GM15510 (cell line): ENCODE measurements around the gene SHOC2.

Experiments used
- POLR2A ChIP-seq: IDR thresholded peaks from 3 replicates; pipeline ENCODE4 v1.6.1; 2011; ENCODE audit warnings: borderline replicate concordance; ENCODE audit not compliant: insufficient read length; ENCODE audit errors: extremely low read depth

SHOC2 gene

GRCh38 chr10:110978204-110978603, 58.8 kb downstream of the SHOC2 start:
- no peak for TF ChIP-seq POLR2A

DNA sequence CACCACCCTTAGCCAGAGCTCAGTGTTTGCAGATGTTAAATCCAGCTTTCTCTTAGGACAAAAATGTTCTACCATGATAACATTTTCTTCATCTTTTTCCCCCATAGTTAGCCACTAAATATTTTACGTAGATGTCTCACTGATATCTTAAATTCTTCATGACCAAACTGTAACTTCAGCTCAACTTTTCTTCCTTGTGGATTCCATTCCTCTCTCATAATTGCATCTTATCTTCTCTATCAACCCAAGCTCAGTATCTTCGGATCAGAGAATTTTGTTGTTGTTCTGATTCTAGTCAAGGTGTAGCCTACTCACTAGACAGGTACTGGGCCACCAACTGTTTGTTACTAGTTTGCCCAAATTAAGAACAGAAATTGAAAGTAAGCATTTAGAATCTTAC, 60.2 kb downstream of the SHOC2 start:
- no peak for TF ChIP-seq POLR2A

GRCh38 chr10:110980807-110981206, 61.4 kb downstream of the SHOC2 start:
- no peak for TF ChIP-seq POLR2A

- TF ChIP-seq POLR2A, result no peak
Observed at GRCh38 chr10:110983466-110983865, 64.1 kb downstream of the SHOC2 start.

GRCh38 chr10:110985497-110986275, 66.3 kb downstream of the SHOC2 start:
- TF ChIP-seq POLR2A, result no peak

- TF ChIP-seq POLR2A, result no peak
Observed at GRCh38 chr10:110989016-110989415, 69.6 kb downstream of the SHOC2 start.

GRCh38 chr10:110992006-110992800, 72.8 kb downstream of the SHOC2 start:
- no peak for TF ChIP-seq POLR2A

DNA sequence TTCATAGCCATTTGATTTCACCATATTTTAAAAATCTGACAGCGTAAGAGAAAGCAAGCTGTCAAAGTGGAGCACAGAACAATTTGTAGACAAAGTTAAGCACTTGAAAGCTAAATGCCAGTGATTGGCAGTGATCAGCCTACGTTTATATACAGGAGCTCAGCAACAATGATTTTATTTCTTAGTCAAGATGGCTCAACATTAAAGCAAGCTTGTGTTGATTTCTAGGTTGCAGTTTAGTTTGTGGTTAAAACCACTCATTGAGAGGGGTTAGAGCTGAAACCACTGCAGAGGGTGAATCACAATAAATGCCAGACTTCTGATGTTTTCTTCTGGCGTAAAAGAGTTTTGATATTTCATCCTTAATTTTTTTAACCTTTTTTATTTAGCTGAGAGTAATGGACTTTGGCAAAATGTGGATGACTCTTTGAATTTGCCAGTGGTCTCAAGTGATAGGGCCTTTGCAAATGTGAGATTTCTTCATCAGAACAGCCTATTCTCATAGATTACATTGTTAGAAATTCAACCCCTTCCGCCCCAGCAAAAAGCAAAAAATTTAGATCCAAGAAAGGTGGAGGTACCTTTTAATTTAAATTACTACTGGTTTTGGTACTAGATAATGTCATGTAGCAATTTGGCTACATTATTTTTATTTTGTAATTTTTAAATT, 73.8 kb downstream of the SHOC2 start:
- TF ChIP-seq POLR2A, result no peak

DNA sequence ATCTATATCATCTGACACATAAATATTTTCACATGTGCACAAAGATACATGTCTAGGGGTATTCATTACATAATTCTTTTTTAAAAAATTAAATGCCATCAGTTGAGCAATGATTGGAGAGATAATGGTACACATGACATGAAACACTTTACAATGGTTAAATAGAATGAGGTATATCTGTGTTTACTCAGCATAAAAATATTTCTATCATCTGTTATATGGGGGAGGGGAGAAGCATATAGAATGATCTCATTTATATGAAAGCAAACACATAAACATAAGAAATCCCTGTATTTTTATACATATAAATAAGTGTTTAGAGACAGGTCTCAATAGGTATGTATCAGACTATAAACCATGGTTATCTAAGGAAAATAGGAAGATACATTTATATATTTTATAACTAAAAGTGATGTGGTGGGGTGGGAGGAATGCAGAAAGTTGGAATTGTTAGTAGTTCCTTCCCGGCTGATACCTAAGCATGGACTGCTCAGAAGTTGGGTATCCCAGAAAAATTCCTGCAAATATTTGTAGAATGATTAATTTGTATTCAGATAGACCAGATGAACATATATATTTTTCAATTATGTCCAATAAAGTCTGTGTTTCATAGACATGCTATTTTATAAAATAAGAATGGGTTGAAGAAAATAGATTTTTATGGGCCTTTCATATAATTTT, 75.1 kb downstream of the SHOC2 start:
- TF ChIP-seq POLR2A, result no peak

DNA sequence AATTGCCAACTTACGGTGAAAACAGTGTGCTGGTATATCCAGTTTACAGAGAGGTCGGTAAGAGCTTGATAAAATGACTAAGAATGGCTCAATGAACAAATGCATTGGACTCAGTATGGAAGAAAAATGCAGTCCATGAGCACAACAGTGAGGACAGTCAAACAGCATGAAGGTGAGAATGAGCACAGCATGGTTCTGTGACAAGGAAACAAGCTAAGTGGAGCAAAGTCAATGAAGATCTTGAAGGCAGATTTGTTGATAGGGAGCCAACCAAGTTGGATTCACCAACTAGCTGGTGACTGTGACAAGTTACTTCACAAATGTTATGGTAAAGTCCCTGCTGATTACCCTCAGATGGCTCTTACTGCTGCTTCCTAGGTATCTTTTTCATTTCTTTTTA, 75.9 kb downstream of the SHOC2 start:
- TF ChIP-seq POLR2A, result no peak

DNA sequence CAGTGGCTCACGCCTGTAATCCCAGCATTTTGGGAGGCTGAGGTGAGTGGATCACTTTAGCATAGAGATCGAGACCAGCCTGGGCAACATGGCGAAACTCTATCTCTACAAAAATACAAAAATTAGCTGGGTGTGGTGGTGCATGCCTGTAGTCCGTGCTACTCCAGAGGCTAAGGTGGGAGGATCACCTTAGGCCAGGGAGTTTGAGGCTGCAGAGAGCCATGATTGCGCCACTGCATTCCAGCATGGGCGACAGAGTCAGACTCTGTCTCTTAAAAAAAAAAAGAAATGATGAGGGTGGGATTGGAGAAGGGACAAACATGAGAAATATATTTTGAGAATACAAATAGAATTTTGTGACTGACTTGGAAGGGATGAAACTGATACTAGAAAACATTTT, 76.9 kb downstream of the SHOC2 start:
- TF ChIP-seq POLR2A, result no peak

- TF ChIP-seq POLR2A, result no peak
Observed at GRCh38 chr10:111004016-111004415, 84.6 kb downstream of the SHOC2 start.

DNA sequence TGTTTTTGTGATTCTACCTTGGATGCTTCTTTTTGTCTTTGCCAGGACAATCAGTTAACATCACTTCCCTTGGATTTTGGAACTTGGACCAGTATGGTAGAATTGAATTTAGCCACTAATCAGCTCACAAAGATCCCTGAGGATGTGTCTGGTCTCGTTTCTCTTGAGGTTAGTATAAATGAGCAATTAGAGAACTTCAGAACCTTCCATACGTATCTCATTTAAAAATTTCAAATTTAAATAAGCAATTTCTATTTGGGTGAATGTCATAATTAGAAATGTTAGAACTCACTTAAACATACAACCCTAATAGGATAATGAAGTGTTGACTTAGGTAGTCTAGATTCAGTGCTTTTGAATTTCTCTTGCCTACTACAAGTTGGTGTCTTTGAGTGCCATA, 88.1 kb downstream of the SHOC2 start:
- no peak for TF ChIP-seq POLR2A

DNA sequence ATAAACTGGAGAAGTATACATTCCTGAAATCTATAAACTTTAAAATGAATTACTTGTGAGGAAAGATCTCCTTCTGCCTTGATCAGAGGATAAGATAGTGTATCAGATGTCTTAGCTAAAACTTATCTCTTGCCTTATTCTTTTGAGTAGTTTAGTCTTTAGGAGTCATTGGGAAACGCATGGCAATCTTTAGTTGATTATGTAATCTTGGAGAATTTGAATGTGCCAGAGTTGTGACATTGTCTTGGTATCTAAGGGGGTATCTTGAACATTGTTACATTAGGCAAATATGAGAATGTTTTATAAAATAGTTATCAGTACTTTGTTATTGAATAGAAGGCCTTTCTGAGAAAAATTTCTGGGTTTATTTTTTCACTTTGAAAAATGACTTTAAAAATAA, 95.8 kb downstream of the SHOC2 start:
- no peak for TF ChIP-seq POLR2A

- TF ChIP-seq POLR2A, result no peak
Observed at GRCh38 chr10:111017098-111017497, 97.7 kb downstream of the SHOC2 start.

- no peak for TF ChIP-seq POLR2A
Observed at GRCh38 chr10:111018021-111018420, 98.6 kb downstream of the SHOC2 start.

- TF ChIP-seq POLR2A, result no peak
Observed at GRCh38 chr10:111023060-111023459, 103.7 kb downstream of the SHOC2 start.
